H1 (cell line): ENCODE results near the gene PHKA1. TPM values are rescaled to one million over a fixed set of nuclear protein-coding genes. Genes with fewer than 3 reads are reported as not detected.

Experiments used
- CTCF ChIA-PET: fragments of 300-600 bp; sonication (Branson Sonifier 250); formaldehyde crosslinking; loops from one replicate; lab custom pipeline; 2021; ENCODE audit not compliant: partially characterized antibody; lab: Charles Lee
- POLR2A ChIA-PET: fragments of 300-600 bp; sonication (Branson Sonifier 250); formaldehyde crosslinking; loops from one replicate; lab custom pipeline; 2021; ENCODE audit warnings: inconsistent platforms; ENCODE audit not compliant: partially characterized antibody; lab: Charles Lee
- DNase-seq, 2 experiments: peaks; one replicate each; pipeline versions ENCODE4 v3.0.0 to v3.0.0-alpha.2; 2010 to 2022; ENCODE audit warnings: low spot score in 2 of 2, low read depth in 1 of 2, mixed read lengths in 1 of 2
- FAIRE-seq: peaks from 2 replicates; lab custom pipeline; 2011; peaks lifted over from hg19 to GRCh38; lab: Jason Lieb, UNC
- H2AFZ ChIP-seq: 2 replicates; pipeline ENCODE4 v1.8.1; 2012; ENCODE audit warnings: low read length, inconsistent platforms
- H2AK5ac ChIP-seq: 2 replicates; pipeline ENCODE4 v1.6.1; 2013; ENCODE audit warnings: low read depth, low read length
- H2BK120ac ChIP-seq: replicated peaks from 2 replicates; pipeline ENCODE3; 2013; ENCODE audit warnings: low read depth, low read length, inconsistent platforms
- H2BK12ac ChIP-seq: 2 replicates; pipeline ENCODE4 v1.6.1; 2013; ENCODE audit warnings: low read depth, low read length
- H2BK15ac ChIP-seq: 2 replicates; pipeline ENCODE4 v1.6.1; 2013; ENCODE audit warnings: low read length
- H2BK20ac ChIP-seq: 2 replicates; pipeline ENCODE4 v1.6.1; 2013; ENCODE audit warnings: low read length
- H2BK5ac ChIP-seq: 2 replicates; pipeline ENCODE4 v1.6.1; 2013; ENCODE audit warnings: low read depth, low read length
- H3K14ac ChIP-seq: 2 replicates; pipeline ENCODE4 v1.6.1; 2013; ENCODE audit warnings: inconsistent platforms; ENCODE audit not compliant: insufficient read length
- H3K18ac ChIP-seq: 2 replicates; pipeline ENCODE4 v1.6.1; 2013; ENCODE audit warnings: low read length; ENCODE audit errors: extremely low read depth
- H3K23ac ChIP-seq: 2 replicates; pipeline ENCODE4 v1.6.1; 2013; ENCODE audit warnings: inconsistent platforms; ENCODE audit not compliant: insufficient read length
- H3K23me2 ChIP-seq: 2 replicates; pipeline ENCODE4 v1.6.1; 2013; ENCODE audit warnings: low read depth, low read length
- H3K27ac ChIP-seq: 2 replicates; pipeline ENCODE4 v1.6.1; 2011; ENCODE audit warnings: low read depth, low read length, inconsistent platforms
- H3K27me3 ChIP-seq, 4 experiments: replicated peaks in 1 of 4; 1 replicate in 1 of 4; 2 replicates in 3 of 4; pipeline versions ENCODE4 v1.6.1 to v1.8.1; 2011 to 2013; ENCODE audit warnings: low read length in 3 of 4, mild to moderate bottlenecking in 3 of 4, inconsistent platforms in 2 of 4, mixed read lengths in 2 of 4, moderate library complexity in 1 of 4; ENCODE audit not compliant: control insufficient read depth in 3 of 4, insufficient read depth in 3 of 4; ENCODE audit errors: extremely low read depth in 1 of 4
- H3K36me3 ChIP-seq, 4 experiments: 2 replicates each; pipeline versions ENCODE4 v1.6.1 to v1.8.1; 2011 to 2013; ENCODE audit warnings: mild to moderate bottlenecking in 4 of 4, low read length in 3 of 4, moderate library complexity in 2 of 4, control low read depth in 1 of 4, inconsistent platforms in 1 of 4; ENCODE audit not compliant: insufficient read depth in 4 of 4, control insufficient read depth in 2 of 4
- H3K4ac ChIP-seq: replicated peaks from 2 replicates; pipeline ENCODE3; 2013; ENCODE audit warnings: low read length, low read depth, mixed read lengths, inconsistent platforms; ENCODE audit not compliant: insufficient read length
- H3K4me1 ChIP-seq, 4 experiments: replicated peaks in 1 of 4; 1 replicate in 1 of 4; 2 replicates in 3 of 4; pipeline versions ENCODE4 v1.6.1 to v1.8.1; 2011 to 2013; ENCODE audit warnings: low read length in 3 of 4, inconsistent platforms in 2 of 4, mixed read lengths in 1 of 4; ENCODE audit not compliant: insufficient read depth in 4 of 4, control insufficient read depth in 3 of 4
- H3K4me2 ChIP-seq, 2 experiments: 2 replicates each; pipeline versions ENCODE4 v1.6.1 to v1.8.1; 2011 to 2013; ENCODE audit warnings: low read depth in 2 of 2, low read length in 2 of 2, control low read depth in 1 of 2, inconsistent platforms in 1 of 2, mild to moderate bottlenecking in 1 of 2; ENCODE audit not compliant: insufficient read depth in 1 of 2
- H3K4me3 ChIP-seq, 4 experiments: fragments of 200-600, 300-600 bp in 1 of 4; sonication (generic), shearing (Covaris generic), sonication (Bioruptor Twin) in 1 of 4; 2 replicates each; pipeline versions ENCODE4 v1.5.1 to v1.8.1; 2011 to 2016; ENCODE audit warnings: low read length in 4 of 4, low read depth in 3 of 4, control low read depth in 2 of 4, inconsistent platforms in 2 of 4, mild to moderate bottlenecking in 2 of 4, mixed read lengths in 1 of 4, moderate library complexity in 1 of 4; ENCODE audit not compliant: insufficient read depth in 2 of 4; ENCODE audit errors: extremely low read depth in 1 of 4
- H3K56ac ChIP-seq: replicated peaks from 2 replicates; pipeline ENCODE3; 2013; ENCODE audit warnings: low read depth, mild to moderate bottlenecking, mixed read lengths, low read length, inconsistent platforms; ENCODE audit not compliant: insufficient read length
- H3K79me1 ChIP-seq: 2 replicates; pipeline ENCODE4 v1.6.1; 2013; ENCODE audit warnings: low read depth, low read length, control low read depth
- H3K79me2 ChIP-seq, 2 experiments: 2 replicates each; pipeline versions ENCODE4 v1.6.1 to v1.8.1; 2012 to 2013; ENCODE audit warnings: low read length in 2 of 2, mild to moderate bottlenecking in 2 of 2, inconsistent platforms in 1 of 2; ENCODE audit not compliant: insufficient read depth in 2 of 2, control insufficient read depth in 1 of 2
- H3K9ac ChIP-seq, 4 experiments: replicated peaks in 1 of 4; 1 replicate in 1 of 4; 2 replicates in 3 of 4; pipeline versions ENCODE4 v1.6.1 to v1.8.1; 2011 to 2013; ENCODE audit warnings: low read depth in 3 of 4, low read length in 3 of 4, control low read depth in 2 of 4, mild to moderate bottlenecking in 2 of 4, moderate library complexity in 2 of 4, inconsistent platforms in 1 of 4; ENCODE audit errors: extremely low read depth in 1 of 4
- H3K9me3 ChIP-seq, 2 experiments: 2 replicates each; pipeline versions ENCODE4 v1.6.1 to v1.8.1; 2012 to 2013; ENCODE audit warnings: mild to moderate bottlenecking in 2 of 2, moderate library complexity in 2 of 2, control low read depth in 1 of 2, inconsistent platforms in 1 of 2, low read depth in 1 of 2, low read length in 1 of 2, mixed read lengths in 1 of 2; ENCODE audit not compliant: insufficient read depth in 2 of 2
- H4K20me1 ChIP-seq, 2 experiments: replicated peaks in 1 of 2; 2 replicates each; pipeline versions ENCODE3 to v1.8.1; 2011 to 2013; ENCODE audit warnings: inconsistent platforms in 2 of 2, low read length in 2 of 2, mild to moderate bottlenecking in 1 of 2; ENCODE audit not compliant: insufficient read depth in 2 of 2, control insufficient read depth in 1 of 2
- H4K5ac ChIP-seq: 2 replicates; pipeline ENCODE4 v1.6.1; 2013; ENCODE audit warnings: low read length, low read depth, mixed read lengths, inconsistent platforms; ENCODE audit not compliant: insufficient read length
- H4K8ac ChIP-seq: 2 replicates; pipeline ENCODE4 v1.8.0; 2013; ENCODE audit warnings: mild to moderate bottlenecking, moderate library complexity, low read length, inconsistent platforms; ENCODE audit not compliant: insufficient read depth; ENCODE audit errors: extremely low read depth
- H4K91ac ChIP-seq: replicated peaks from 2 replicates; pipeline ENCODE3; 2013; ENCODE audit warnings: low read length, mixed read lengths, inconsistent platforms; ENCODE audit not compliant: insufficient read length
- BACH1 ChIP-seq: IDR thresholded peaks from 2 replicates; pipeline ENCODE4 v1.6.1; 2012; ENCODE audit warnings: low read length, improper control_type of control experiment
- CBX8 ChIP-seq: fragments of 300-800, 300-1000 bp; sonication (generic); IDR thresholded peaks from 2 replicates; pipeline ENCODE4 v1.7.1; 2016; ENCODE audit warnings: low read depth, low read length, borderline replicate concordance
- CTBP2 ChIP-seq: IDR thresholded peaks from 2 replicates; pipeline ENCODE4 v1.7.0; 2011; ENCODE audit warnings: borderline replicate concordance, mild to moderate bottlenecking, moderate library complexity, mixed read lengths, low read length; ENCODE audit not compliant: insufficient read depth, insufficient read length
- E2F6 ChIP-seq: IDR thresholded peaks from 2 replicates; pipeline ENCODE4 v1.6.1; 2012; ENCODE audit warnings: inconsistent platforms
- EGR1 ChIP-seq: IDR thresholded peaks from 2 replicates; pipeline ENCODE4 v1.6.1; 2011; ENCODE audit warnings: low read depth, low read length, borderline replicate concordance
- HDAC6 ChIP-seq: IDR thresholded peaks from one replicate; pipeline ENCODE4 v1.7.1; 2012; ENCODE audit warnings: low read depth, mild to moderate bottlenecking, inconsistent platforms, low read length, moderate library complexity
- NANOG ChIP-seq: IDR thresholded peaks from 2 replicates; pipeline ENCODE4 v1.6.1; 2011; ENCODE audit warnings: low read length, low read depth, mild to moderate bottlenecking, inconsistent platforms; ENCODE audit not compliant: insufficient read depth, poor library complexity, severe bottlenecking
- SP4 ChIP-seq: IDR thresholded peaks from 2 replicates; pipeline ENCODE4 v1.6.1; 2012; ENCODE audit warnings: low read length, inconsistent platforms
- SUZ12 ChIP-seq: fragments of 200-600 bp; sonication (generic); IDR thresholded peaks from 2 replicates; pipeline ENCODE4 v1.6.1; 2012; ENCODE audit warnings: mild to moderate bottlenecking, inconsistent platforms, low read length, moderate library complexity, mixed read lengths
- polyA plus RNA-seq, 7 experiments: library from polyadenylated mRNA; depleted of rRNA in 3 of 7; stranded (reverse) in 5 of 7; unstranded in 2 of 7; fragments of >200 nt in 5 of 7; fragments of 200-250 nt in 2 of 7; gene quantifications; 1 replicate in 5 of 7; 2 replicates in 1 of 7; 4 replicates in 1 of 7; pipeline versions ENCODE4 v1.2.1 to v1.2.3, GENCODE V29; 2011 to 2013; ENCODE audit warnings: missing spikeins in 2 of 7, mixed read lengths in 2 of 7
- total RNA-seq: library from RNA; stranded (reverse); fragmentation: NEBNext Ultra II Directional; extraction: Animal tissue kit (Norgen Biotek cat#: 25700); gene quantifications from 2 replicates; pipeline ENCODE4 v1.2.1, GENCODE V29; 2021

PHKA1 gene
- total and polyA plus RNA-seq, 2 of the 8 experiments (the other 6 are each of a cell fraction or from before 2014, with no cell fraction given) = 4.2 to 7.2 TPM

- ChIA-PET CTCF (interaction anchor here (0.8 kb wide), 1 partner anchor 369 kb away, joined by 3 read pairs; no protein-coding TSS in a partner anchor), POLR2A (no interaction called here)
- no peaks in the 10 kb centered on the region for H3K23me2 ChIP-seq
- no peak overlapping the region for H4K8ac ChIP-seq
- H3K4me2 ChIP-seq = no peak overlapping the region
- no peak overlapping the region for H3K23ac ChIP-seq
- no peak overlapping the region for H2AFZ ChIP-seq
- no peak overlapping the region for H2BK12ac ChIP-seq
- no peak overlapping the region for H3K18ac ChIP-seq
- H3K14ac ChIP-seq = no peak overlapping the region
- H3K9me3 ChIP-seq = no peaks in the 10 kb centered on the region
- H2BK20ac ChIP-seq = no peak overlapping the region
- no peak overlapping the region for H3K56ac ChIP-seq
- no peak overlapping the region for H4K5ac ChIP-seq
- no peaks in the 10 kb centered on the region for H3K79me2 ChIP-seq
- TF ChIP-seq BACH1 (no peak), SUZ12 (no peak), E2F6 (no peak), HDAC6 (no peak), CBX8 (no peak), CTBP2 (no peak), SP4 (no peak), NANOG (no peak), EGR1 (no peak)
- no peak overlapping the region for H2BK120ac ChIP-seq
- H4K20me1 ChIP-seq = no peaks in the 10 kb centered on the region
- H4K91ac ChIP-seq = no peak overlapping the region
- no peaks in the 10 kb centered on the region for H3K36me3 ChIP-seq
- H3K4ac ChIP-seq = no peak overlapping the region
- no peaks in the 10 kb centered on the region for H3K4me1 ChIP-seq
- no peak overlapping the region for H2BK15ac ChIP-seq
- no peaks in the 10 kb centered on the region for H3K27me3 ChIP-seq
- DNase-seq (no peak), FAIRE-seq (no peak)
- no peak overlapping the region for H2BK5ac ChIP-seq
- no peak overlapping the region for H3K9ac ChIP-seq
- H3K79me1 ChIP-seq = no peaks in the 10 kb centered on the region
- H3K27ac ChIP-seq = no peak overlapping the region
- H2AK5ac ChIP-seq = no peak overlapping the region
- no peak overlapping the region for H3K4me3 ChIP-seq
Observed at GRCh38 chrX:72666451-72666850, 47.7 kb downstream of the PHKA1 start.
